ENCODE measurements around the gene AP3M1.
"Not testable (repeated sequence)": the region's sequence is repeated elsewhere in the genome, so short reads cannot be mapped to it uniquely, and the experiment has no call there.

Gene AP3M1

GRCh38 chr10:74150204-74150989 is at the start of gene AP3M1:
AP3M1 (minus strand) TSS chr10:74150828; CDS start chr10:74138379, 12,449 bp downstream.
- peak; percentile 81 to 82 for DNase-seq

- no peak for DNase-seq
Observed at GRCh38 chr10:74199315-74199714, 48.7 kb upstream of the AP3M1 start.

GRCh38 chr10:74194999-74195398 is 44.4 kb upstream of the AP3M1 start:
- no peak for DNase-seq

- DNase-seq, result no peak
Observed at GRCh38 chr10:74194545-74194944, 43.9 kb upstream of the AP3M1 start.

- DNase-seq, result no peak
Observed at GRCh38 chr10:74190494-74190893, 39.9 kb upstream of the AP3M1 start.

GRCh38 chr10:74189999-74190421 is 39.4 kb upstream of the AP3M1 start:
- no peak for DNase-seq

GRCh38 chr10:74188617-74189016 is 38.0 kb upstream of the AP3M1 start:
- DNase-seq, result not testable (repeated sequence)

GRCh38 chr10:74187237-74187636 is 36.6 kb upstream of the AP3M1 start:
- DNase-seq, result no peak

GRCh38 chr10:74186678-74187077 is 36.0 kb upstream of the AP3M1 start:
- no peak for DNase-seq

- no peak for DNase-seq
Observed at GRCh38 chr10:74179111-74179710, 28.6 kb upstream of the AP3M1 start.

GRCh38 chr10:74178042-74178791 is 27.6 kb upstream of the AP3M1 start:
- DNase-seq, result no peak

- DNase-seq, result peak; percentile 53 to 63
Observed at GRCh38 chr10:74177140-74177677, 26.6 kb upstream of the AP3M1 start.

GRCh38 chr10:74176380-74177139 is 25.9 kb upstream of the AP3M1 start:
- DNase-seq, result peak; percentile 96 to 97

- DNase-seq, result no peak
Observed at GRCh38 chr10:74175510-74176379, 25.1 kb upstream of the AP3M1 start.

GRCh38 chr10:74174521-74174920 is 23.9 kb upstream of the AP3M1 start:
- DNase-seq, result no peak

GRCh38 chr10:74171625-74172024 is 21.0 kb upstream of the AP3M1 start:
- no peak for DNase-seq

GRCh38 chr10:74167443-74167842 is 16.8 kb upstream of the AP3M1 start:
- no peak for DNase-seq

- DNase-seq, result no peak
Observed at GRCh38 chr10:74165530-74165901, 14.9 kb upstream of the AP3M1 start.

GRCh38 chr10:74164716-74165529 is 14.3 kb upstream of the AP3M1 start:
- DNase-seq, result no peak

GRCh38 chr10:74163319-74164068 is 12.9 kb upstream of the AP3M1 start:
- no peak for DNase-seq

All from stimulated activated CD4-positive, alpha-beta T cell treated with anti-CD3 and anti-CD28 coated beads, Interleukin-2, amount 100 ng/mL, for 24 hours (primary cell).